ENCODE results near the gene NMRK1.

The NMRK1 gene

GRCh38 chr9:75101004-75101588, 13.1 kb upstream of the NMRK1 start:
- no peak for DNase-seq

GRCh38 chr9:75096796-75097195, 8.8 kb upstream of the NMRK1 start:
- no peak for DNase-seq

GRCh38 chr9:75092766-75093165, 4.8 kb upstream of the NMRK1 start:
- no peak for DNase-seq

GRCh38 chr9:75090579-75090978, 2.6 kb upstream of the NMRK1 start:
- DNase-seq = no peak

- no peak for DNase-seq
Measured at GRCh38 chr9:75089373-75089766, 1.4 kb upstream of the NMRK1 start.

- peak in 1 of 2 experiments; percentile 46 for DNase-seq
Measured at GRCh38 chr9:75088646-75089372, 854 bp upstream of the NMRK1 start.

GRCh38 chr9:75087289-75087823, 599 bp downstream of the NMRK1 start:
- DNase-seq = peak; percentile 43 to 54

GRCh38 chr9:75086541-75087288, 1.2 kb downstream of the NMRK1 start:
- DNase-seq = peak; percentile 40 to 43

GRCh38 chr9:75085640-75086039, 2.3 kb downstream of the NMRK1 start:
- DNase-seq = no peak

GRCh38 chr9:75084081-75084672, 3.8 kb downstream of the NMRK1 start:
- no peak for DNase-seq

GRCh38 chr9:75083188-75083970, 4.6 kb downstream of the NMRK1 start:
- no peak for DNase-seq

GRCh38 chr9:75081632-75082031, 6.3 kb downstream of the NMRK1 start:
- no peak for DNase-seq

- DNase-seq = no peak
Measured at GRCh38 chr9:75072895-75073294, 15.1 kb downstream of the NMRK1 start.

- DNase-seq = peak; percentile 71 to 76
Measured at GRCh38 chr9:75071530-75072122, 16.3 kb downstream of the NMRK1 start.

GRCh38 chr9:75069171-75069570, 18.8 kb downstream of the NMRK1 start:
- DNase-seq = no peak

- no peak for DNase-seq
Measured at GRCh38 chr9:75067894-75068293, 20.1 kb downstream of the NMRK1 start.

GRCh38 chr9:75065510-75065909, 22.4 kb downstream of the NMRK1 start:
- DNase-seq = no peak

GRCh38 chr9:75064307-75065025, 23.5 kb downstream of the NMRK1 start:
- no peak for DNase-seq

GRCh38 chr9:75063556-75064305, 24.2 kb downstream of the NMRK1 start:
- DNase-seq = no peak

- no peak for DNase-seq
Measured at GRCh38 chr9:75061169-75061568, 26.8 kb downstream of the NMRK1 start.
